Islet precursor cell (in vitro differentiated cells): ENCODE data around the gene KRI1.
"Not testable (repeated sequence)": the region's sequence is repeated elsewhere in the genome, so short reads cannot be mapped to it uniquely, and the experiment has no call there.

Source experiments
- DNase-seq: peaks from one replicate; pipeline ENCODE4 v3.0.0-alpha.2; 2018

Gene KRI1

GRCh38 chr19:10574462-10574861 lies 8.7 kb upstream of the KRI1 start:
- no peak for DNase-seq

- DNase-seq: not testable (repeated sequence)
Observed at GRCh38 chr19:10573793-10574192, 8.0 kb upstream of the KRI1 start.

- DNase-seq: peak; percentile 100
Observed at GRCh38 chr19:10568826-10569651, 3.2 kb upstream of the KRI1 start, which contains the start of gene CDKN2D. CDKN2D (minus strand) TSS chr19:10568979; CDS start chr19:10568653, 326 bp downstream.

- peak; percentile 87 for DNase-seq
Observed at GRCh38 chr19:10568062-10568825, 2.4 kb upstream of the KRI1 start.

- DNase-seq: no peak
Observed at GRCh38 chr19:10567656-10568055, 1.8 kb upstream of the KRI1 start.

GRCh38 chr19:10566658-10567410 lies 1.0 kb upstream of the KRI1 start:
- DNase-seq: no peak

- no peak for DNase-seq
Observed at GRCh38 chr19:10566408-10566657, 523 bp upstream of the KRI1 start.

- peak; percentile 67 for DNase-seq
Observed at GRCh38 chr19:10565028-10565566, 713 bp downstream of the KRI1 start.

- no peak for DNase-seq
Observed at GRCh38 chr19:10562609-10563008, 3.2 kb downstream of the KRI1 start.

- DNase-seq: no peak
Observed at GRCh38 chr19:10560154-10560553, 5.7 kb downstream of the KRI1 start.

GRCh38 chr19:10557603-10558197 lies 8.1 kb downstream of the KRI1 start:
- no peak for DNase-seq

- DNase-seq: no peak
Observed at GRCh38 chr19:10555610-10555973, 10.2 kb downstream of the KRI1 start.

- DNase-seq: no peak
Observed at GRCh38 chr19:10554760-10555609, 10.8 kb downstream of the KRI1 start.

GRCh38 chr19:10553943-10554381 lies 11.8 kb downstream of the KRI1 start:
- DNase-seq: no peak

- DNase-seq: no peak
Observed at GRCh38 chr19:10553087-10553667, 12.6 kb downstream of the KRI1 start.

- DNase-seq: peak; percentile 72
Observed at GRCh38 chr19:10552510-10553053, 13.2 kb downstream of the KRI1 start.

- DNase-seq: no peak
Observed at GRCh38 chr19:10551698-10552301, 14.0 kb downstream of the KRI1 start.

- not testable (repeated sequence) for DNase-seq
Observed at GRCh38 chr19:10551006-10551405, 14.8 kb downstream of the KRI1 start.

GRCh38 chr19:10550336-10550735 lies 15.5 kb downstream of the KRI1 start:
- DNase-seq: no peak

GRCh38 chr19:10549733-10550132 lies 16.1 kb downstream of the KRI1 start:
- DNase-seq: no peak
